Loucy (cell line): Measurements from ENCODE around the gene PKNOX2.

Experiments
- H2AFZ ChIP-seq: fragments of 200-600 bp; sonication (generic); 2 replicates; pipeline ENCODE4 v1.6.0; 2016; ENCODE audit warnings: antibody characterized with exemption, mild to moderate bottlenecking, low read length, moderate library complexity
- H3F3A ChIP-seq: fragments of 200-600 bp; 2 replicates; pipeline ENCODE4 v1.6.0; 2016; ENCODE audit warnings: antibody characterized with exemption, low read depth, mild to moderate bottlenecking
- H3K27me3 ChIP-seq: fragments of 200-600 bp; sonication (generic); 2 replicates; pipeline ENCODE4 v1.6.1; 2014; ENCODE audit warnings: low read length, mild to moderate bottlenecking; ENCODE audit not compliant: insufficient read depth, poor library complexity, severe bottlenecking
- H3K36me3 ChIP-seq: fragments of 200-600 bp; sonication (generic); 2 replicates; pipeline ENCODE4 v1.6.1; 2016; ENCODE audit warnings: low read length; ENCODE audit not compliant: insufficient read depth
- H3K4me1 ChIP-seq: fragments of 200-600 bp; sonication (generic); 2 replicates; pipeline ENCODE4 v1.5.1; 2014; ENCODE audit warnings: low read length, mild to moderate bottlenecking; ENCODE audit not compliant: insufficient read depth, poor library complexity, severe bottlenecking
- H3K4me2 ChIP-seq: fragments of 200-600 bp; sonication (generic); 2 replicates; pipeline ENCODE4 v1.6.0; 2014; ENCODE audit warnings: antibody characterized with exemption, low read length, low read depth, mild to moderate bottlenecking; ENCODE audit not compliant: poor library complexity, severe bottlenecking
- H3K4me3 ChIP-seq: fragments of 200-600 bp; sonication (generic); 2 replicates; pipeline ENCODE4 v1.5.1; 2014; ENCODE audit warnings: low read length, mild to moderate bottlenecking, mixed read lengths; ENCODE audit not compliant: poor library complexity, severe bottlenecking
- H3K79me2 ChIP-seq: fragments of 200-600 bp; sonication (generic); 2 replicates; pipeline ENCODE4 v1.6.1; 2014; ENCODE audit warnings: low read length; ENCODE audit not compliant: insufficient read depth
- H3K9ac ChIP-seq: fragments of 200-600 bp; sonication (generic); 2 replicates; pipeline ENCODE4 v1.6.0; 2014; ENCODE audit warnings: mild to moderate bottlenecking, low read depth, low read length, moderate library complexity; ENCODE audit not compliant: poor library complexity, severe bottlenecking
- H3K9me2 ChIP-seq: fragments of 200-600 bp; sonication (generic); replicated peaks from 2 replicates; pipeline ENCODE4 v1.6.1; 2016; ENCODE audit warnings: low read depth, low read length, mixed read lengths
- H3K9me3 ChIP-seq: fragments of 200-600 bp; sonication (generic); 2 replicates; pipeline ENCODE4 v1.6.1; 2014; ENCODE audit warnings: mild to moderate bottlenecking, antibody characterized with exemption, low read length, low read depth; ENCODE audit not compliant: insufficient read depth
- H4K20me1 ChIP-seq: fragments of 200-600 bp; sonication (generic); 2 replicates; pipeline ENCODE4 v1.6.0; 2014; ENCODE audit warnings: antibody characterized with exemption, low read length, mild to moderate bottlenecking; ENCODE audit not compliant: insufficient read depth, poor library complexity, severe bottlenecking
- CTCF ChIP-seq: fragments of 200-600 bp; sonication (generic); conservative IDR thresholded peaks from 2 replicates; pipeline ENCODE4 v1.5.1; 2014; ENCODE audit warnings: mild to moderate bottlenecking, antibody characterized with exemption, low read length
- EZH2phosphoT487 ChIP-seq: fragments of 200-600 bp; IDR thresholded peaks from 2 replicates; pipeline ENCODE4 v1.6.1; 2018; ENCODE audit warnings: antibody characterized with exemption, mild to moderate bottlenecking, moderate library complexity, borderline replicate concordance

PKNOX2 gene

GRCh38 chr11:125276619-125276976 is 112.0 kb downstream of the PKNOX2 start:
- no peak for TF ChIP-seq EZH2phosphoT487
- TF ChIP-seq CTCF: no peak
- H3F3A ChIP-seq: no peaks in the 10 kb centered on the region
- no peaks in the 10 kb centered on the region for H3K4me1 ChIP-seq
- H3K27me3 ChIP-seq: no peaks in the 10 kb centered on the region
- no peak overlapping the region for H2AFZ ChIP-seq
- H3K79me2 ChIP-seq: no peaks in the 10 kb centered on the region
- no peaks in the 10 kb centered on the region for H3K36me3 ChIP-seq
- no peaks in the 10 kb centered on the region for H3K9me2 ChIP-seq
- H3K4me3 ChIP-seq: no peak overlapping the region
- H4K20me1 ChIP-seq: no peaks in the 10 kb centered on the region
- no peak overlapping the region for H3K9ac ChIP-seq
- no peaks in the 10 kb centered on the region for H3K9me3 ChIP-seq
- H3K4me2 ChIP-seq: no peak overlapping the region

- no peaks in the 10 kb centered on the region for H3K27me3 ChIP-seq
- no peaks in the 10 kb centered on the region for H3K9me2 ChIP-seq
- H4K20me1 ChIP-seq: no peaks in the 10 kb centered on the region
- H3F3A ChIP-seq: no peaks in the 10 kb centered on the region
- H3K4me1 ChIP-seq: no peaks in the 10 kb centered on the region
- no peaks in the 10 kb centered on the region for H3K36me3 ChIP-seq
- no peak overlapping the region for H3K4me3 ChIP-seq
- H3K79me2 ChIP-seq: no peaks in the 10 kb centered on the region
- H3K9me3 ChIP-seq: no peaks in the 10 kb centered on the region
- no peak overlapping the region for H3K9ac ChIP-seq
- H2AFZ ChIP-seq: no peak overlapping the region
- TF ChIP-seq CTCF (no peak), EZH2phosphoT487 (no peak)
- no peak overlapping the region for H3K4me2 ChIP-seq
These were observed 115.3 kb downstream of the PKNOX2 start for GRCh38 chr11:125279676-125280418.

DNA sequence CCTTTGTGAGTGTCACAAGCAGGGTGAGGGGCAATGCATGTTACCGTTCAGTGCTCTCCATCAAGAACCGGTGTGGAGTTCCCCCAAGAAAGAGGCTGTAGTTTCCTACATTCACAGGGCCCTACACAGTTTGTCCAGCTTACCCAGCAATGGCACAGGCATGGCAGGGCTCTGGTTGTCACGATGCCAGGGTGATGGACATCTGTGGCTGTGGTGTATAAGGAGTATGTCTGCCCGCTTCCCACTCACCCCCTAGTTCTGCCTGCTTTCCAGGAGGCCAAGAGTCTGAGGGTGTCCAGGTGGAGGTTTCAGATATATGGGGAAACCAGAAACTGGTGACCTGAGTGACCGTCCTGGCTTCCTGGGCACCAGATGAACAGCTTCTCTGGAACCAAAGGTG is 116.1 kb downstream of the PKNOX2 start:
- no peaks in the 10 kb centered on the region for H3F3A ChIP-seq
- no peaks in the 10 kb centered on the region for H3K27me3 ChIP-seq
- TF ChIP-seq CTCF (no peak), EZH2phosphoT487 (no peak)
- H4K20me1 ChIP-seq: no peaks in the 10 kb centered on the region
- H3K9me3 ChIP-seq: no peaks in the 10 kb centered on the region
- H2AFZ ChIP-seq: no peak overlapping the region
- no peaks in the 10 kb centered on the region for H3K4me1 ChIP-seq
- H3K9ac ChIP-seq: no peak overlapping the region
- H3K36me3 ChIP-seq: no peaks in the 10 kb centered on the region
- H3K79me2 ChIP-seq: no peaks in the 10 kb centered on the region
- no peak overlapping the region for H3K4me3 ChIP-seq
- no peaks in the 10 kb centered on the region for H3K9me2 ChIP-seq
- H3K4me2 ChIP-seq: no peak overlapping the region
